Measurements from ENCODE around the gene TMPRSS2.

The TMPRSS2 gene

GRCh38 chr21:41507521-41508414 lies at the start of gene TMPRSS2:
TMPRSS2 (minus strand) TSS chr21:41508158; CDS start chr21:41498133, 10,025 bp downstream.
- no peak for DNase-seq (ENCODE audit: low read depth)

- DNase-seq (ENCODE audit: low read depth) = no peak
These were observed 47.1 kb upstream of the TMPRSS2 start for GRCh38 chr21:41555057-41555456.

GRCh38 chr21:41552254-41552653 lies 44.3 kb upstream of the TMPRSS2 start:
- no peak for DNase-seq (ENCODE audit: low read depth)

- no peak for DNase-seq (ENCODE audit: low read depth)
These were observed 40.8 kb upstream of the TMPRSS2 start for GRCh38 chr21:41548781-41549180.

GRCh38 chr21:41547111-41547510 lies 39.2 kb upstream of the TMPRSS2 start:
- DNase-seq (ENCODE audit: low read depth) = no peak

- DNase-seq (ENCODE audit: low read depth) = no peak
These were observed 37.8 kb upstream of the TMPRSS2 start for GRCh38 chr21:41545500-41546359.

- no peak for DNase-seq (ENCODE audit: low read depth)
These were observed 34.8 kb upstream of the TMPRSS2 start for GRCh38 chr21:41542727-41543126.

GRCh38 chr21:41537356-41537755 lies 29.4 kb upstream of the TMPRSS2 start:
- no peak for DNase-seq (ENCODE audit: low read depth)

- no peak for DNase-seq (ENCODE audit: low read depth)
These were observed 28.8 kb upstream of the TMPRSS2 start for GRCh38 chr21:41536827-41537103.

- no peak for DNase-seq (ENCODE audit: low read depth)
These were observed 28.3 kb upstream of the TMPRSS2 start for GRCh38 chr21:41536076-41536826.

- no peak for DNase-seq (ENCODE audit: low read depth)
These were observed 22.4 kb upstream of the TMPRSS2 start for GRCh38 chr21:41530366-41530765.

- DNase-seq (ENCODE audit: low read depth) = no peak
These were observed 21.8 kb upstream of the TMPRSS2 start for GRCh38 chr21:41529769-41530168.

GRCh38 chr21:41526478-41527087 lies 18.6 kb upstream of the TMPRSS2 start:
- DNase-seq (ENCODE audit: low read depth) = no peak

GRCh38 chr21:41523175-41523574 lies 15.2 kb upstream of the TMPRSS2 start:
- DNase-seq (ENCODE audit: low read depth) = no peak

GRCh38 chr21:41521489-41522027 lies 13.6 kb upstream of the TMPRSS2 start:
- no peak for DNase-seq (ENCODE audit: low read depth)

GRCh38 chr21:41520560-41521442 lies 12.8 kb upstream of the TMPRSS2 start:
- no peak for DNase-seq (ENCODE audit: low read depth)

GRCh38 chr21:41519806-41520559 lies 12.0 kb upstream of the TMPRSS2 start:
- no peak for DNase-seq (ENCODE audit: low read depth)

- DNase-seq (ENCODE audit: low read depth) = no peak
These were observed 10.8 kb upstream of the TMPRSS2 start for GRCh38 chr21:41518757-41519156.

- DNase-seq (ENCODE audit: low read depth) = no peak
These were observed 3.9 kb upstream of the TMPRSS2 start for GRCh38 chr21:41511858-41512257.

GRCh38 chr21:41510500-41510899 lies 2.5 kb upstream of the TMPRSS2 start:
- DNase-seq (ENCODE audit: low read depth) = no peak
